ENCODE data around the gene MYMX.

MYMX gene

DNA sequence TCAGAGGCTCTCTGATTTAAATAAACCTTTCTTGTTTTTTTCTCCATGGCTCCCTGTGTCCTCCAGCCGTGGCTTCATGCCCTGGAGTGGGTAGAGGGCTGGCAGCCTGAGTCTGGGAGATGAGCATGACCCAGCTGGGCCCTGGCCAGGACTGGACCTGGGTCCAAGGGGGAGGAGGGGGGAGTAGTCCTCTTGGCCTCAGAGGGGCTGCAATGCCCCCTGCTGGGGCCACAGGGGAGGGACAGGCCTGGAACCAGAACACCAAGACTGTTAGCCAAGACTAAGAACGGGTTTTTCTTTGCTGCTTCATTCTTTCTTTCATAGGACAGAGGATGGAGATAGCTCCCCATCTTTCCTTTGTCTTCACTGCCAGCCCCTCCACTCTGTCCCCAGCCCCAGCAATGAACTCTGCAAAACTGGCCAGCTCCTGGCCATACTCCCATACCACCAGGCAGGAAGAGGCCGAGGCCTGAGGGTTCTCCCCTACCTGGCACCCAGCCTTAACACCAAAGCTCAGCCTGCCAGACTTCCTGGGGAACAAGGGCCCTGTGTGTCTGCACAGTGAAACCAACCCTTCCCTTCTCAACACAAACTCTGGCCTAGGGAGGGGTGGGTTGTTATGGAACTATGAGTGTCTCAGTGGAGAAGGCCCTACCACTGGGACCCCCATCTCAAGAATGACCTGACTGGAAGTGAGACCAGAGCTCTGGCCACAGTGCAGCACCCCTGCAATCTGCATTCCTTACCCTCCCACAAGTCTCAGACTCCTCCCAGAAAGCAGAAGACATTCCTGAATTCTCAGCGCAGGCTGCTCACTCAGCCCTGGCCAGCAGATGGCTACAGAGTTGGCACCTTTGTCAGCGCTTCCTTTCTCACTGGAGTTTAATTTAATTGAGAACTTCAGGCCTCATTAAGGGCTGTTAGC, 17.6 kb downstream of the MYMX start:
- no peak for DNase-seq

DNA sequence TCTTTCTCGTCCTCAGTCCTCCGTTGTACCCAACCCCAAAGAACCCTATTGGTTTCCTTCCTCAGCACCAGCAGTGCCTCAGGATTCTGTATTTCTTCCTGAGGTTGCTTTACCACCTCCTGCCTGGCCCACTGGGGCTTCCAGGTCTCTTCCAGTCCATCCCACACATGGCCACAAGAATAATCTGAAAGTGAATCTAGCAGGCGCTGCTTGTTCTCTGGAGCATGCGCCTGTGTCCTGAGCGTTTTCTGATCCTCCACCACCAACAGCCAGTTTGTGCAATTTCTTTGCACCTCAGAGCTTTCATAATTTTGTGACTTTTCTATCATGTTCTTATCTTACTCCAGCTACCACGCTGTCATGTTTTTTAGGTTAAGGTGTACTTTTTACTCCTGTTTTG, 18.5 kb downstream of the MYMX start:
- no peak for DNase-seq

- DNase-seq, result no peak
Measured at GRCh38 chr6:44235891-44236516, 19.3 kb downstream of the MYMX start.

DNA sequence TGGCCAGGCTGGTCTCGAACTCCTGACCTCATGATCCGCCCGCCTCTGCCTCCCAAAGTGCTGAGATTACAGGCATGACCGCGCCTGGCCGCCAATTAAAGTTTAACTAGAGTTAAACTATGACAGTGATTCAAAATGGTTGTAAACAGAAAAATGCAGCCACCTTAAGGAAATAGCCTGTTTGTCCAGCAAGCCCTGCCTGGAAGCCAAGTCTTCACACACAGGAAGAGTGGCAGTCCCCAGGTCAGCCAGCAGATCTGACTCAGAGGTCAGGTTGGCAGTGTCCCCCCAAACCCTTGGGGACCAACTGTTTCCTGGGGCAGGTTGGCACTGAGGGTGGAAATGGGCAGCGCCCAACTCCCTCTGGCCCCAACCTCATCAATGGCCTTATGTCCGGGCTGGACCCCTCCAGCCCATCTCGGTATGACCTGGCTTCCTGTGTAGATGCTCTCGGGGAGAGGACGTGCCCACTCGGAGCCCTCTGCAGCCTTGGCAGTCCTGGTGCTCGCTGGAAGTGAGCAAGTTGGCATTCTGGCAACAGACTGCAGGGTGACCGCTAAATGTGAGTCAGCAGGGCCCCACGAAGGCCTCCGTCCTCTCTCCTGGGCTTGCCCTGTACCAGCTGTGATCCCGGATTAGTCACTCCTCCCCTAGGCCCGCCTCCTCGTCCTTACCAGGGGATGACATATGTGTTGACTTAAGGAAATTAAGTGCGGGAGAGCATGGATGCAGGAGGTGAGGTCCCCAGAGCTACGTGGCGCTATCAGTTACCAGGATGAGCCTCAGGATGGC, 20.5 kb downstream of the MYMX start:
- peak; percentile 76 for DNase-seq

GRCh38 chr6:44237813-44238433, 21.2 kb downstream of the MYMX start:
- DNase-seq, result peak; percentile 46

DNA sequence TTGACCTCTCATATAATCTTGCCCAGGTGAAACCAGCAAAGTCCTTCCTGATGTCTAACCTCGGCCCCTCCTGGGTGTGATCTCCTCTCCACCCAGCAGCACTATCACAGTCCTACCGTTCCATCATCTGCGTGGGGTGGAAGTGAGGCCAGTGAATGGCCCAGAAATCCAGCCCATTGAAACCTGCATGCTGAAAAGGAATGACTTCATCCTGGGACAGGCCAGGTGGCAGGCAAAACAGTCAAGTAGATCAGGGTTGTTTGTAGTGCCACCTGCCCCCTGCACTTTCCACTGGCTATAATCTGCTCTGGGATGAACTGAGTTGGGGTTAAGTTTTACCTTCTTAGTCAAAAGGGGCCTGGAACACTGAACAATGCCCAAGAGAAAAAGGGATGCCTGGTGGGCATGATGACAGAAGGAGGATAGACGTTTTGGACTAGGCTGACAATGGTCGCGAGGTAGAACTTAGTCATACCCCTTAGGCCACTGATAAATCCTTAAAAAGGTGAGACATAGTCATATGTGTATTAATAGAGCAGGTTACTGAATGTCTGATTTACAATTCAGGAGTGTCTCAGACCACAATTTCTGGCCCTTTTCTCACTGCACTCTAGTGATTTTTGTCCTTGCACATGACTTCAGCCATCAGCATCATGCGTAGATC, 22.1 kb downstream of the MYMX start:
- DNase-seq, result no peak

DNA sequence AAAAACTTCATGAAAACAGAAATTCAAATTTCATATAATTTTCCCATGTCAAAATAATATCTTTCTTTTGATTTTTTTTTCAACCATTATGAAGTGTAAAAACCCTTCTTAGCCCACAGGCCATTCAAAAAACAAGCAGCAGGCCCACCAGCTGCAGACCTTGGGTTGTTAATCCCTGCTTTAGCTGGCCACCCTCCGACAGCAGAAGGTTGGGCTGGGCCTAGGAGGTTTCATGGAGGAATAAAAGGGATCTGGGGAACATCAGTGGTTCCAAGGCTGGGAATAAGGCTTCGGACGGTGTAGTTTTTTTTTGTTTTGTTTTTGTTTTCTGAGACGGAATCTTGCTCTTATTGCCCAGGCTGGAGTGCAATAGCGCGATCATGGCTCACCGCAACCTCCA, 26.6 kb downstream of the MYMX start:
- DNase-seq, result no peak

DNA sequence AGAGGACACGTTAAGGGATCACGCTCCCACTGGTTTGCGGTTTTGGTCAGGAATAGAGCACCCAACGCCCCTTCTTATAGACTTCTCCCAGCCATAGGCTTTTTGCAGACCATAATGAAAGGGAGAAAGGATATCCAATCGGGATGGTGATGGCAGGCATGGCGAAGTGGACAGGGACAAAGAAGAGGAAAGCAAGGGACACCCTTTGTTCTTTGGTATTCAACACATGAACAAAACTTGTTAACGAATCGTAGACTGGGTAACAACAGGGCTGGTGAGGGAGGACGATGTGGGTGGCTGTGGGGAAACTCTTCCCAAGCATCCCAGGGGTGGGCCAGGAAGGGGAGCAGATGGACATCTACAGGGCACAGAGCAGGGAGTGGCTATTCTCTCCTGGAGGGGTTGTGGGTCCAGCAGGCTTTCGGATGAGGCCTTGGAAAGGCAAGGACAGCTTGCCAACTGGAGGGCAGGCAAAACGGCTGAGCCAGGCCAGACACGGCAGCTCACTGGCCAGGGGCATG, 28.7 kb downstream of the MYMX start:
- no peak for DNase-seq

DNA sequence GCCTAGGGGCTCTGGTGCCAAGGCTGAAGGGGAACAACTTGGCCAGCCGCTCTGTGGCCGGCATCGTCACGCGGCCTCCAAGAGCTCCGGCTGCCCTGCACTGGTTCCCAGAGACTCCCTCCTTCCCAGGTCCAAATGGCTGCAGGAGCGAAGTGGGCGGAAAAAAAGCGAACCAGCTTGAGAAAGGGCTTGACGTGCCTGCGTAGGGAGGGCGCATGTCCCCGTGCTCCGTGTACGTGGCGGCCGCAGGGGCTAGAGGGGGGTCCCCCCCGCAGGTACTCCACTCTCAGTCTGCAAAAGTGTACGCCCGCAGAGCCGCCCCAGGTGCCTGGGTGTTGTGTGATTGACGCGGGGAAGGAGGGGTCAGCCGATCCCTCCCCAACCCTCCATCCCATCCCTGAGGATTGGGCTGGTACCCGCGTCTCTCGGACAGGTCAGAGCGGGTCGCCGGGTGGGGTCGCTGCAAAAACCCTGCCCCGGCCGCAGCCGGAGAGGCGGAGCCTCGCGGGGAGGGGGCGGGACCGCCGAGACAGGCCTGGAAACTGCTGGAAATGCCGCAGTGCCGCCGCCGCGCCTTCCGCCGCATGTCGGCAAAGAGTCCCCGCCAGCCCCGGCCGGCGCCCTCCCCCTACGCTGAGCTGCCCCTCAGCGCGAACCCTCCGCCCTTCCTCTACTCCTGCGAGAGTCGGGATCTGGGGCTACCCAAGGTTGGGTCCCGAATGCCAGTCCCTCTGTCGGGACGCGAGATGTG, 29.4 kb downstream of the MYMX start:
- peak; percentile 88 for DNase-seq

- peak; percentile 97 for DNase-seq
Measured at GRCh38 chr6:44246663-44247337, 30.1 kb downstream of the MYMX start, which contains the start of gene HSP90AB1. TSS of gene HSP90AB1 (plus strand) at chr6:44247101. CDS start at chr6:44248630, 1,529 bp downstream.

DNA sequence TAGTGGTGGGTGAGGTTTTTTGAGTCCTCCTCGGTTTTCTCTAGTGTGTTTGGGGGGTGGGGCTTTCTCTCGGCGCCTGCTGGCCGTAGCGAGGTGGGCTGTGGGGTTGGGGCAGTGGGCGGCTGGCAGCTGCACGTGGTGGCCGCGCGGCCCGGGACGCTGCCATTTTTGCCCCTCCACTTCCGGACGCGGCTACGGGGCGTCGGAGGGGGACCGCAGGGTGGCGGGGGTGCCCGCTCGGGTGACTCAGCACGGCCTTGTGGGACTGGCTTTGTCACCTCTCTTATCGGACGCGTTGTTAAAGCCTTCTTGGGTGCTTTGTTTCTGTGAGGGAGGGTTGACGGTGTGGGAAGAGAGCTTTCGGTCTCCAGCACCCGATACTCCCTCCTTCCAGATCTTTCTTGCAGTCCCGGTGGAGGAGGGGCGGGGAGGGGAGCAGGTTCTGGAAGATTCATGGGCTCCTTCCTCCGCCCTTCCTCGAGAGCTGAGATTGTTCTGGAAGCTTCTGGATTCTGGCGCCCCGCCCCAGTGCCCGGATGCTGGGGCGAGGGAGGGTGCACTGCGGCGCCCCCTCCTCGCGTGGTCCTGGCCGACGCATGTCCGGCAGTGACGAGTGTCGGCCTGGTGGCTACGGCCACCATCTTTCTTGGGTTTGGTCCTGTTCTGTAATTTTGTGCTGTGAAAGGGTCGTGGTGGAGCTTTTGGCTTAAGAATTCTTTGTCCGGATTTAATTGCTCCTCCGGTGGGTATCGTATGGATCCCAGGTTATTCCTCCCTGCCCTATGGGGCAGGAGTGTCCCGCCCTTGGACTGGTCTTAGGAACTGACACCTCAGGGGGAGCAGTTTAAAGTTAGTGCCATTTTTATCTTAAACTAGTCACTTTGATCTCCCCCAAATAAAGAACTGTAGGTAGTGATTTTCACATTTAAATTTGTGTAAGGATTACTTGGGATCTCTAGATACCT, 30.9 kb downstream of the MYMX start:
- DNase-seq, result no peak

GRCh38 chr6:44248579-44248978, 31.9 kb downstream of the MYMX start:
- no peak for DNase-seq

DNA sequence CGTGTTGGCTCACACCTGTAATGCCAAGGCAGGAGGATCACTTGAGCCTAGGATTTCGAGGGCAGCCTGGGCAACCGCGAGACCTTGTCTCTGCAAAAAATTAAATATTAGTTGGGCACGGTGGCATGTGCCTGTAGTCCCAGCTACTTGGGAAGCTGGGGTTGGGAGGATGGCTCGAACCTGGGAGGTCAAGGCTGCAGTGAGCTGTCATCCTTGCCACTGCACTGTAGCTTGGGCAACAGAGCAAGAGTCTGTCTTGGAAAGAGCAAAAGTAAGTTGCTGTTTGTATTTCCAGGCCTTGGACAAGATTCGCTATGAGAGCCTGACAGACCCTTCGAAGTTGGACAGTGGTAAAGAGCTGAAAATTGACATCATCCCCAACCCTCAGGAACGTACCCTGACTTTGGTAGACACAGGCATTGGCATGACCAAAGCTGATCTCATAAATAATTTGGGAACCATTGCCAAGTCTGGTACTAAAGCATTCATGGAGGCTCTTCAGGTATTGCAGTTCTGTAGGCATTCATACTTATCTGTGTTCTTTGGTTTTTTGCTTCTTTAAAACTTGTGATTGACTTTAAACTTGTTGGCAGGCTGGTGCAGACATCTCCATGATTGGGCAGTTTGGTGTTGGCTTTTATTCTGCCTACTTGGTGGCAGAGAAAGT, 32.5 kb downstream of the MYMX start:
- no peak for DNase-seq

GRCh38 chr6:44250067-44250717, 33.5 kb downstream of the MYMX start:
- DNase-seq, result no peak

- no peak for DNase-seq
Measured at GRCh38 chr6:44250718-44251123, 34.0 kb downstream of the MYMX start.

GRCh38 chr6:44251576-44252524, 35.1 kb downstream of the MYMX start:
- no peak for DNase-seq
